ENCODE results near the gene ADAM12. TPM values are rescaled to one million over a fixed set of nuclear protein-coding genes. Genes with fewer than 3 reads are reported as not detected.

The ADAM12 gene
- polyA plus RNA-seq, 1 of the 3 experiments (the other 2 are of a cell fraction), result 25.0 TPM

GRCh38 chr10:126080879-126081411 lies 307.3 kb downstream of the ADAM12 start:
- no peak for DNase-seq
- 52% methylated on average over 12 of the region's 12 CpGs for WGBS (ENCODE audit: low lambda C conversion rate)
- Histone ChIP-seq H3K4me3 (ENCODE audit: low read depth in 2 of 2, low read length in 1 of 2) (no peak overlapping the region), H3F3A (replicated peaks; ENCODE audit: insufficient read depth) (peaks cover 10% of the 10 kb centered on the region), H3K9ac (peak overlapping the region; percentile 42; the same call in 1 of the 2 replicates), H2AFZ (ENCODE audit: low read depth) (peak overlapping the region; percentile 73), H3K27me3 (ENCODE audit: insufficient read depth) (no peaks in the 10 kb centered on the region), H3K27ac (ENCODE audit: low read depth in 2 of 2, low read length in 1 of 2) (peak overlapping the region in 1 of 2 experiments; percentile 75; a peak in 2 of 4 replicates), H3K4me2 (peak overlapping the region; percentile 66), H3K4me1 (ENCODE audit: control insufficient read depth in 1 of 2, insufficient read depth in 2 of 2, low read depth in 1 of 2, low read length in 1 of 2) (peaks cover 3 to 7% of the 10 kb centered on the region in 2 experiments; a peak in 2 of 4 replicates), H3K36me3 (replicated peaks in 1 of 2; ENCODE audit: control insufficient read depth in 1 of 2, insufficient read depth in 2 of 2, low read length in 1 of 2) (no peaks in the 10 kb centered on the region), H3K9me3 (no peaks in the 10 kb centered on the region), H3K9me2 (no peaks in the 10 kb centered on the region), H3K79me2 (ENCODE audit: insufficient read depth) (no peaks in the 10 kb centered on the region), H4K20me1 (ENCODE audit: insufficient read depth) (no peaks in the 10 kb centered on the region)
- ChIA-PET POLR2A (no interaction called here), CTCF (interaction anchor here (0.9 to 1.3 kb wide), 2 partner anchors 306 to 423 kb away, joined by 3 read pairs; no protein-coding TSS in a partner anchor)
- TF ChIP-seq USF2 (IDR thresholded peaks at IDR 0.05; ENCODE audit: borderline replicate concordance, low read depth, low read length) (no peak), FOSL2 (IDR thresholded peaks at IDR 0.05; ENCODE audit: borderline replicate concordance, low read depth) (peak; percentile 53; the same call in 1 of the 2 replicates), JUND (IDR thresholded peaks at IDR 0.05) (peak; percentile 69), PBX3 (IDR thresholded peaks at IDR 0.05) (peak; percentile 86), CTCF (IDR thresholded peaks at IDR 0.05) (no peak), MAX (IDR thresholded peaks at IDR 0.05; ENCODE audit: low read depth) (0 out of 2 replicates have a peak, but pooled peaks have one; percentile 30), TCF12 (IDR thresholded peaks at IDR 0.05) (peak; percentile 36)

GRCh38 chr10:126080291-126080825 lies 307.9 kb downstream of the ADAM12 start:
- Histone ChIP-seq H3K27me3 (ENCODE audit: insufficient read depth) (no peaks in the 10 kb centered on the region), H3K9me3 (no peaks in the 10 kb centered on the region), H3K9ac (peak overlapping the region; percentile 42; the same call in 1 of the 2 replicates), H3F3A (replicated peaks; ENCODE audit: insufficient read depth) (peaks cover 10% of the 10 kb centered on the region), H4K20me1 (ENCODE audit: insufficient read depth) (no peaks in the 10 kb centered on the region), H3K4me3 (ENCODE audit: low read depth in 2 of 2, low read length in 1 of 2) (no peak overlapping the region), H2AFZ (ENCODE audit: low read depth) (peak overlapping the region; percentile 73), H3K27ac (ENCODE audit: low read depth in 2 of 2, low read length in 1 of 2) (peak overlapping the region in 1 of 2 experiments; percentile 75; a peak in 2 of 4 replicates), H3K36me3 (replicated peaks in 1 of 2; ENCODE audit: control insufficient read depth in 1 of 2, insufficient read depth in 2 of 2, low read length in 1 of 2) (no peaks in the 10 kb centered on the region), H3K9me2 (no peaks in the 10 kb centered on the region), H3K79me2 (ENCODE audit: insufficient read depth) (no peaks in the 10 kb centered on the region), H3K4me2 (peak overlapping the region; percentile 66), H3K4me1 (ENCODE audit: control insufficient read depth in 1 of 2, insufficient read depth in 2 of 2, low read depth in 1 of 2, low read length in 1 of 2) (peaks cover 3 to 7% of the 10 kb centered on the region in 2 experiments; a peak in 2 of 4 replicates)
- ChIA-PET CTCF (interaction anchor here (0.6 kb wide), 1 partner anchor 86 kb away, joined by 3 read pairs; no protein-coding TSS in a partner anchor), POLR2A (no interaction called here)
- WGBS (ENCODE audit: low lambda C conversion rate), result 93% methylated on average over 7 of the region's 7 CpGs
- no peak for TF ChIP-seq GABPA (IDR thresholded peaks at IDR 0.05; ENCODE audit: low read depth)
- TF ChIP-seq MAX (IDR thresholded peaks at IDR 0.05; ENCODE audit: low read depth), result no peak
- no peak for TF ChIP-seq REST (IDR thresholded peaks at IDR 0.05; ENCODE audit: low read depth, low read length)
- TF ChIP-seq IRF3 (IDR thresholded peaks at IDR 0.05; ENCODE audit: low read depth, low read length), result no peak
- DNase-seq, result no peak

All from SK-N-SH (cell line).